GM23338 (cell line): ENCODE results near the gene AP1B1. TPM values are rescaled to one million over a fixed set of nuclear protein-coding genes. Genes with fewer than 3 reads are reported as not detected.

Experiments
- ATAC-seq: fragments of 200-7000 bp; cut with Tn5 transposase; 3 replicates; pipeline ENCODE4 v1.9.1; 2020
- DNase-seq: peaks from one replicate; pipeline ENCODE4 v3.0.0-alpha.2; 2015; ENCODE audit warnings: low spot score
- H2AFZ ChIP-seq: fragments of 200-600 bp; sonication (generic); 2 replicates; pipeline ENCODE4 v1.8.0; 2016; ENCODE audit warnings: antibody characterized with exemption, mild to moderate bottlenecking, moderate library complexity
- H3F3A ChIP-seq: fragments of 200-600 bp; sonication (generic); replicated peaks from 2 replicates; pipeline ENCODE4 v1.8.0; 2017; ENCODE audit warnings: antibody characterized with exemption, mixed run types, low read depth
- H3K27ac ChIP-seq: fragments of 200-600 bp; sonication (generic); 2 replicates; pipeline ENCODE4 v1.6.1; 2016; ENCODE audit warnings: low read depth
- H3K27me3 ChIP-seq: fragments of 200-600 bp; sonication (generic); 2 replicates; pipeline ENCODE4 v1.8.0; 2016; ENCODE audit warnings: mild to moderate bottlenecking, mixed run types, moderate library complexity; ENCODE audit not compliant: insufficient read depth
- H3K36me3 ChIP-seq: fragments of 200-600 bp; sonication (generic); 2 replicates; pipeline ENCODE4 v1.8.0; 2016; ENCODE audit warnings: mild to moderate bottlenecking; ENCODE audit not compliant: insufficient read depth
- H3K4me1 ChIP-seq: fragments of 200-600 bp; sonication (generic); 2 replicates; pipeline ENCODE4 v1.8.0; 2016; ENCODE audit warnings: mild to moderate bottlenecking, moderate library complexity; ENCODE audit not compliant: insufficient read depth
- H3K4me2 ChIP-seq: fragments of 200-600 bp; sonication (generic); 2 replicates; pipeline ENCODE4 v1.7.1; 2017; ENCODE audit warnings: mixed run types
- H3K4me3 ChIP-seq: fragments of 200-600 bp; sonication (generic); 2 replicates; pipeline ENCODE4 v1.6.1; 2016; ENCODE audit warnings: mixed run types
- H3K79me2 ChIP-seq: fragments of 200-600 bp; sonication (generic); replicated peaks from 2 replicates; pipeline ENCODE4 v1.8.0; 2017; ENCODE audit warnings: mild to moderate bottlenecking; ENCODE audit not compliant: insufficient read depth
- H3K9me2 ChIP-seq: fragments of 200-600 bp; sonication (generic); 2 replicates; pipeline ENCODE4 v1.8.0; 2017; ENCODE audit not compliant: insufficient read depth
- H4K20me1 ChIP-seq: fragments of 200-600 bp; sonication (generic); replicated peaks from 2 replicates; pipeline ENCODE4 v1.8.0; 2017; ENCODE audit warnings: mild to moderate bottlenecking; ENCODE audit not compliant: insufficient read depth
- H3K27ac Mint-ChIP-seq: 2 replicates; pipeline ENCODE4 v1.8.0; 2020; ENCODE audit warnings: inconsistent platforms, mild to moderate bottlenecking, moderate library complexity, mixed read lengths
- H3K27me3 Mint-ChIP-seq: 3 replicates; pipeline ENCODE4 v1.8.0; 2022; ENCODE audit warnings: low read depth, mild to moderate bottlenecking, moderate library complexity, mixed read lengths, inconsistent platforms; ENCODE audit not compliant: insufficient read depth, poor library complexity
- H3K36me3 Mint-ChIP-seq: 3 replicates; pipeline ENCODE4 v1.8.0; 2021; ENCODE audit warnings: low read depth, mild to moderate bottlenecking, inconsistent platforms, moderate library complexity, mixed read lengths
- H3K4me1 Mint-ChIP-seq: 3 replicates; pipeline ENCODE4 v1.8.0; 2020; ENCODE audit warnings: mild to moderate bottlenecking, inconsistent platforms, mixed read lengths
- H3K4me3 Mint-ChIP-seq: 3 replicates; pipeline ENCODE4 v1.8.0; 2021; ENCODE audit warnings: moderate library complexity, mild to moderate bottlenecking, inconsistent platforms, mixed read lengths
- H3K9me3 Mint-ChIP-seq: 3 replicates; pipeline ENCODE4 v1.8.0; 2020; ENCODE audit warnings: moderate library complexity, mild to moderate bottlenecking, inconsistent platforms, mixed read lengths
- CREB1 ChIP-seq: fragments of 250-450 bp; sonication (Bioruptor Pico); IDR thresholded peaks from 2 replicates; pipeline ENCODE4 v1.5.0; 2020; ENCODE audit warnings: low read depth, mild to moderate bottlenecking, moderate library complexity
- CTCF ChIP-seq, 2 experiments: fragments of 200-600 bp in 1 of 2; sonication (generic) in 1 of 2; conservative IDR thresholded peaks; 2 replicates each; pipeline versions ENCODE4 v1.5.1 to v1.6.1; 2016 to 2017; ENCODE audit warnings: antibody characterized with exemption in 2 of 2, low read depth in 2 of 2, mild to moderate bottlenecking in 2 of 2, moderate library complexity in 1 of 2
- EZH2 ChIP-seq: fragments of 200-600 bp; sonication (generic); IDR thresholded peaks from one replicate; pipeline ENCODE4 v1.8.0; 2017; ENCODE audit warnings: antibody characterized with exemption, mild to moderate bottlenecking, low read depth; ENCODE audit not compliant: unreplicated experiment
- EZH2phosphoT487 ChIP-seq: fragments of 200-600 bp; sonication (generic); IDR thresholded peaks from one replicate; pipeline ENCODE4 v1.8.1; 2018; ENCODE audit warnings: antibody characterized with exemption; ENCODE audit not compliant: unreplicated experiment
- JUNB ChIP-seq: IDR thresholded peaks from one replicate; pipeline ENCODE4 v1.6.1; 2016; ENCODE audit warnings: antibody characterized with exemption; ENCODE audit not compliant: unreplicated experiment
- NANOG ChIP-seq: IDR thresholded peaks from 2 replicates; pipeline ENCODE4 v1.6.1; 2016; ENCODE audit warnings: antibody characterized with exemption, borderline replicate concordance
- POLR2AphosphoS5 ChIP-seq: IDR thresholded peaks from 2 replicates; pipeline ENCODE4 v1.6.1; 2016; ENCODE audit warnings: antibody characterized with exemption, low read depth
- STAT1 ChIP-seq: IDR thresholded peaks from one replicate; pipeline ENCODE4 v1.6.1; 2016; ENCODE audit warnings: antibody characterized with exemption; ENCODE audit not compliant: unreplicated experiment
- ZNF114 ChIP-seq: fragments of 250-450 bp; sonication (Bioruptor Pico); IDR thresholded peaks from 2 replicates; pipeline ENCODE4 v1.5.0; 2020; ENCODE audit warnings: mild to moderate bottlenecking, moderate library complexity
- ZNF331 ChIP-seq: fragments of 250-450 bp; sonication (Bioruptor Pico); IDR thresholded peaks from 2 replicates; pipeline ENCODE4 v1.5.0; 2020; ENCODE audit warnings: low read depth, mild to moderate bottlenecking, moderate library complexity
- polyA plus RNA-seq: library from polyadenylated mRNA; unstranded; fragments of >200 nt; fragmentation: Nextera tagmentation; extraction: Ambion mirVana; gene quantifications from 2 replicates; pipeline ENCODE4 v1.2.1, GENCODE V29; 2016
- total RNA-seq: library from RNA; depleted of rRNA; stranded (reverse); fragments of >200 nt; shearing (Covaris generic); gene quantifications from 2 replicates; pipeline ENCODE4 v1.2.3, GENCODE V29; 2014
- TF ChIP-seq, protein P1 (sequence below): fragments of 250-450 bp; sonication (Bioruptor Pico); IDR thresholded peaks from 2 replicates; pipeline ENCODE4 v1.5.0; 2020; ENCODE audit warnings: mild to moderate bottlenecking, moderate library complexity
- TF ChIP-seq, protein P2 (sequence below): IDR thresholded peaks from 2 replicates; pipeline ENCODE4 v1.6.1; 2016; ENCODE audit warnings: antibody characterized with exemption

AP1B1 gene
- total and polyA plus RNA-seq, 2 experiments from 2014 or later, result 19.5 to 74.4 TPM

- TF ChIP-seq, protein P1, sequence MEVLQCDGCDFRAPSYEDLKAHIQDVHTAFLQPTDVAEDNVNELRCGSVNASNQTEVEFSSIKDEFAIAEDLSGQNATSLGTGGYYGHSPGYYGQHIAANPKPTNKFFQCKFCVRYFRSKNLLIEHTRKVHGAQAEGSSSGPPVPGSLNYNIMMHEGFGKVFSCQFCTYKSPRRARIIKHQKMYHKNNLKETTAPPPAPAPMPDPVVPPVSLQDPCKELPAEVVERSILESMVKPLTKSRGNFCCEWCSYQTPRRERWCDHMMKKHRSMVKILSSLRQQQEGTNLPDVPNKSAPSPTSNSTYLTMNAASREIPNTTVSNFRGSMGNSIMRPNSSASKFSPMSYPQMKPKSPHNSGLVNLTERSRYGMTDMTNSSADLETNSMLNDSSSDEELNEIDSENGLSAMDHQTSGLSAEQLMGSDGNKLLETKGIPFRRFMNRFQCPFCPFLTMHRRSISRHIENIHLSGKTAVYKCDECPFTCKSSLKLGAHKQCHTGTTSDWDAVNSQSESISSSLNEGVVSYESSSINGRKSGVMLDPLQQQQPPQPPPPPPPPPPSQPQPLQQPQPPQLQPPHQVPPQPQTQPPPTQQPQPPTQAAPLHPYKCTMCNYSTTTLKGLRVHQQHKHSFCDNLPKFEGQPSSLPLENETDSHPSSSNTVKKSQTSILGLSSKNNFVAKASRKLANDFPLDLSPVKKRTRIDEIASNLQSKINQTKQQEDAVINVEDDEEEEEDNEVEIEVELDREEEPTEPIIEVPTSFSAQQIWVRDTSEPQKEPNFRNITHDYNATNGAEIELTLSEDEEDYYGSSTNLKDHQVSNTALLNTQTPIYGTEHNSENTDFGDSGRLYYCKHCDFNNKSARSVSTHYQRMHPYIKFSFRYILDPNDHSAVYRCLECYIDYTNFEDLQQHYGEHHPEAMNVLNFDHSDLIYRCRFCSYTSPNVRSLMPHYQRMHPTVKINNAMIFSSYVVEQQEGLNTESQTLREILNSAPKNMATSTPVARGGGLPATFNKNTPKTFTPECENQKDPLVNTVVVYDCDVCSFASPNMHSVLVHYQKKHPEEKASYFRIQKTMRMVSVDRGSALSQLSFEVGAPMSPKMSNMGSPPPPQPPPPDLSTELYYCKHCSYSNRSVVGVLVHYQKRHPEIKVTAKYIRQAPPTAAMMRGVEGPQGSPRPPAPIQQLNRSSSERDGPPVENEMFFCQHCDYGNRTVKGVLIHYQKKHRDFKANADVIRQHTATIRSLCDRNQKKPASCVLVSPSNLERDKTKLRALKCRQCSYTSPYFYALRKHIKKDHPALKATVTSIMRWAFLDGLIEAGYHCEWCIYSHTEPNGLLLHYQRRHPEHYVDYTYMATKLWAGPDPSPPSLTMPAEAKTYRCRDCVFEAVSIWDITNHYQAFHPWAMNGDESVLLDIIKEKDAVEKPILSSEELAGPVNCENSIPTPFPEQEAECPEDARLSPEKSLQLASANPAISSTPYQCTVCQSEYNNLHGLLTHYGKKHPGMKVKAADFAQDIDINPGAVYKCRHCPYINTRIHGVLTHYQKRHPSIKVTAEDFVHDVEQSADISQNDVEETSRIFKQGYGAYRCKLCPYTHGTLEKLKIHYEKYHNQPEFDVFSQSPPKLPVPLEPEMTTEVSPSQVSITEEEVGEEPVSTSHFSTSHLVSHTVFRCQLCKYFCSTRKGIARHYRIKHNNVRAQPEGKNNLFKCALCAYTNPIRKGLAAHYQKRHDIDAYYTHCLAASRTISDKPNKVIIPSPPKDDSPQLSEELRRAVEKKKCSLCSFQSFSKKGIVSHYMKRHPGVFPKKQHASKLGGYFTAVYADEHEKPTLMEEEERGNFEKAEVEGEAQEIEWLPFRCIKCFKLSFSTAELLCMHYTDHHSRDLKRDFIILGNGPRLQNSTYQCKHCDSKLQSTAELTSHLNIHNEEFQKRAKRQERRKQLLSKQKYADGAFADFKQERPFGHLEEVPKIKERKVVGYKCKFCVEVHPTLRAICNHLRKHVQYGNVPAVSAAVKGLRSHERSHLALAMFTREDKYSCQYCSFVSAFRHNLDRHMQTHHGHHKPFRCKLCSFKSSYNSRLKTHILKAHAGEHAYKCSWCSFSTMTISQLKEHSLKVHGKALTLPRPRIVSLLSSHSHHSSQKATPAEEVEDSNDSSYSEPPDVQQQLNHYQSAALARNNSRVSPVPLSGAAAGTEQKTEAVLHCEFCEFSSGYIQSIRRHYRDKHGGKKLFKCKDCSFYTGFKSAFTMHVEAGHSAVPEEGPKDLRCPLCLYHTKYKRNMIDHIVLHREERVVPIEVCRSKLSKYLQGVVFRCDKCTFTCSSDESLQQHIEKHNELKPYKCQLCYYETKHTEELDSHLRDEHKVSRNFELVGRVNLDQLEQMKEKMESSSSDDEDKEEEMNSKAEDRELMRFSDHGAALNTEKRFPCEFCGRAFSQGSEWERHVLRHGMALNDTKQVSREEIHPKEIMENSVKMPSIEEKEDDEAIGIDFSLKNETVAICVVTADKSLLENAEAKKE (CRISPR knock-in tag), result no peak
- TF ChIP-seq STAT1 (no peak), ZNF114 (no peak), ZNF331 (no peak), EZH2 (no peak), EZH2phosphoT487 (no peak), CREB1 (CRISPR knock-in tag) (no peak), NANOG (no peak)
Measured at GRCh38 chr22:29308148-29308790, 80.1 kb downstream of the AP1B1 start (continued).

- H2AFZ ChIP-seq, result peak overlapping the region; percentile 66; the same call in 1 of the 2 replicates
- TF ChIP-seq ZNF331, result no peak
- TF ChIP-seq NANOG, result no peak
- TF ChIP-seq, protein P2, sequence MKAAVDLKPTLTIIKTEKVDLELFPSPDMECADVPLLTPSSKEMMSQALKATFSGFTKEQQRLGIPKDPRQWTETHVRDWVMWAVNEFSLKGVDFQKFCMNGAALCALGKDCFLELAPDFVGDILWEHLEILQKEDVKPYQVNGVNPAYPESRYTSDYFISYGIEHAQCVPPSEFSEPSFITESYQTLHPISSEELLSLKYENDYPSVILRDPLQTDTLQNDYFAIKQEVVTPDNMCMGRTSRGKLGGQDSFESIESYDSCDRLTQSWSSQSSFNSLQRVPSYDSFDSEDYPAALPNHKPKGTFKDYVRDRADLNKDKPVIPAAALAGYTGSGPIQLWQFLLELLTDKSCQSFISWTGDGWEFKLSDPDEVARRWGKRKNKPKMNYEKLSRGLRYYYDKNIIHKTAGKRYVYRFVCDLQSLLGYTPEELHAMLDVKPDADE, result no peak
- no peak for TF ChIP-seq POLR2AphosphoS5
- TF ChIP-seq EZH2, result no peak
- TF ChIP-seq CTCF (conservative IDR thresholded peaks at IDR 0.05; ENCODE audit: low read depth in 2 of 2), result no peak
- TF ChIP-seq JUNB, result no peak
Measured at GRCh38 chr22:29307596-29308147, 80.7 kb downstream of the AP1B1 start.

More at GRCh38 chr22:29307596-29308147, 80.7 kb downstream of the AP1B1 start:
- Mint-ChIP-seq H3K27ac (no peak overlapping the region; the same call in 1 of the 2 replicates), H3K36me3 (no peaks in the 10 kb centered on the region; the same call in 2 of the 3 replicates), H3K27me3 (peaks cover 13% of the 10 kb centered on the region), H3K9me3 (no peaks in the 10 kb centered on the region), H3K4me1 (peaks cover 31% of the 10 kb centered on the region), H3K4me3 (peak overlapping the region; percentile 84)
- peaks cover 10% of the 10 kb centered on the region; the same call in 1 of the 2 replicates for H3K4me1 ChIP-seq
- no peaks in the 10 kb centered on the region for H3K36me3 ChIP-seq
- no peaks in the 10 kb centered on the region for H3K79me2 ChIP-seq
- DNase-seq, result no peak
- ATAC-seq, result no peak
- peaks cover 22% of the 10 kb centered on the region for H3F3A ChIP-seq
- no peaks in the 10 kb centered on the region for H4K20me1 ChIP-seq
- H3K4me3 ChIP-seq, result peak overlapping the region; percentile 88
- H3K9me2 ChIP-seq, result no peaks in the 10 kb centered on the region
- H3K27me3 ChIP-seq, result 0 out of 2 replicates have a peak, but pooled peaks cover 3% of the 10 kb centered on the region
- no peak overlapping the region for H3K27ac ChIP-seq
- peak overlapping the region; percentile 97 for H3K4me2 ChIP-seq
